Endothelial cell of umbilical vein (primary cell): ENCODE data around the gene R3HDM2.

Experiments
- POLR2A ChIP-seq: IDR thresholded peaks from 2 replicates; pipeline ENCODE4 v1.6.1; 2012; ENCODE audit warnings: low read depth, mild to moderate bottlenecking, control low read depth, low read length
- TF ChIP-seq, protein P1 (sequence below): IDR thresholded peaks from 2 replicates; pipeline ENCODE4 v1.6.1; 2011; ENCODE audit not compliant: insufficient read depth, insufficient read length
- TF ChIP-seq, protein P2 (sequence below), 2 donors: IDR thresholded peaks; 1 replicate in 1 of 2; 2 replicates in 1 of 2; pipeline ENCODE4 v1.5.1; 2011; ENCODE audit warnings: low read length in 2 of 2, mild to moderate bottlenecking in 2 of 2, moderate library complexity in 2 of 2, control low read depth in 1 of 2, inconsistent platforms in 1 of 2, low read depth in 1 of 2; ENCODE audit not compliant: insufficient read depth in 1 of 2; ENCODE audit errors: extremely low read depth in 1 of 2

DNA sequence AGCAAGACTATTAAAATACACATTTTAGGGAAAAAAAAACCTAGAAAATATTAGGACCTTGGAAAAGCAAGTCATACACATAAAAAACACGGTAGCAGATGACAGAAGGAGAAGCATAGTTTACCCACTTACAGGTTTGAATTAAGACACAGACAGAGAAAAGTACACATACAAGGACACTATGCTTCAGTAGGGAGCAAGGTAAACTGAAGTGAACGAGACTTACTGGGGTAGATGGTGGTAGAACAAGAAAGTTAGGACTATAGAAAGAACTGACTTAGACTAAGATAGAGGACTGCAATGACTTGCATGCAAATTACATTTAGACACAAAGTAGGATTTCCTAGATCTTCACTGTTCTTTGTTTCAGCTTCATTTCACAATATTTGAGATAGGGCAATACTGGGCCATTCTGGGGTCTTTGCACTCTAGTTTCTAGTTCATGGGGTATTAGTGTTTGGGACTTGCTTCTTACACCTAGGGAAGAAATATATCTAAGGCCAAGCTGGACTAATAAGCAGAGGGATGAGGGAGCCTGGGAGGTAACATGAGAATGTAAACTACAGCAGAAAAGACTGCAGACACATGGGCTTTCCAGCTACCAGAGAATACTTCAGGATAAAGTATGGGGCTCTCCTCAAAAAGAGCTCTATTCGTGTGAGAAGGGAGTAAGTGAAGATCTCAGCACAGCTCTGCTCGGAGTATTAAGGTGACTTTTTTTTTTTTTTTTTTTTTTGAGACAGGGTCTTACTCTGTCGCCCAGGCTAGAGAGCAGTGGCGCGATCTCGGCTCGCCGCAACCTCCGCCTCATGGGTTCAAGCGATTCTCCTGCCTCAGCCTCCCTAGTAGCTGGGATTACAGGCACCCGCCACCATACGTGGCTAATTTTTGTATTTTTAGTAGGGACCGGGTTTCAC, 152.1 kb downstream of the R3HDM2 start:
- TF ChIP-seq, protein P1, sequence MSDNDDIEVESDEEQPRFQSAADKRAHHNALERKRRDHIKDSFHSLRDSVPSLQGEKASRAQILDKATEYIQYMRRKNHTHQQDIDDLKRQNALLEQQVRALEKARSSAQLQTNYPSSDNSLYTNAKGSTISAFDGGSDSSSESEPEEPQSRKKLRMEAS, result no peak
- no peak for TF ChIP-seq POLR2A
- TF ChIP-seq, protein P2, sequence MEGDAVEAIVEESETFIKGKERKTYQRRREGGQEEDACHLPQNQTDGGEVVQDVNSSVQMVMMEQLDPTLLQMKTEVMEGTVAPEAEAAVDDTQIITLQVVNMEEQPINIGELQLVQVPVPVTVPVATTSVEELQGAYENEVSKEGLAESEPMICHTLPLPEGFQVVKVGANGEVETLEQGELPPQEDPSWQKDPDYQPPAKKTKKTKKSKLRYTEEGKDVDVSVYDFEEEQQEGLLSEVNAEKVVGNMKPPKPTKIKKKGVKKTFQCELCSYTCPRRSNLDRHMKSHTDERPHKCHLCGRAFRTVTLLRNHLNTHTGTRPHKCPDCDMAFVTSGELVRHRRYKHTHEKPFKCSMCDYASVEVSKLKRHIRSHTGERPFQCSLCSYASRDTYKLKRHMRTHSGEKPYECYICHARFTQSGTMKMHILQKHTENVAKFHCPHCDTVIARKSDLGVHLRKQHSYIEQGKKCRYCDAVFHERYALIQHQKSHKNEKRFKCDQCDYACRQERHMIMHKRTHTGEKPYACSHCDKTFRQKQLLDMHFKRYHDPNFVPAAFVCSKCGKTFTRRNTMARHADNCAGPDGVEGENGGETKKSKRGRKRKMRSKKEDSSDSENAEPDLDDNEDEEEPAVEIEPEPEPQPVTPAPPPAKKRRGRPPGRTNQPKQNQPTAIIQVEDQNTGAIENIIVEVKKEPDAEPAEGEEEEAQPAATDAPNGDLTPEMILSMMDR (IDR thresholded peaks at IDR 0.05; ENCODE audit: extremely low read depth in 1 of 2, insufficient read depth in 1 of 2, low read depth in 1 of 2, low read length in 2 of 2), result no peak
